H9 (cell line): ENCODE measurements around the gene SLAMF7. TPM values are rescaled to one million over a fixed set of nuclear protein-coding genes. Genes with fewer than 3 reads are reported as not detected.

Experiments
- DNase-seq: peaks from one replicate; pipeline ENCODE4 v3.0.0-alpha.2; 2017
- H2AFZ ChIP-seq: one replicate; pipeline ENCODE4 v1.6.1; 2013; ENCODE audit warnings: mild to moderate bottlenecking, low read length, control low read depth, moderate library complexity
- H2AK5ac ChIP-seq: 2 replicates; pipeline ENCODE4 v1.6.1; 2013; ENCODE audit warnings: low read length, control low read depth, mixed read lengths; ENCODE audit not compliant: insufficient read length
- H2BK120ac ChIP-seq: one replicate; pipeline ENCODE4 v1.6.1; 2013; ENCODE audit warnings: low read depth, mild to moderate bottlenecking, low read length, control low read depth, inconsistent platforms; ENCODE audit not compliant: poor library complexity, severe bottlenecking
- H2BK12ac ChIP-seq: 2 replicates; pipeline ENCODE4 v1.6.1; 2013; ENCODE audit warnings: low read length, control low read depth, mixed read lengths, low read depth; ENCODE audit not compliant: insufficient read length
- H2BK15ac ChIP-seq: 2 replicates; pipeline ENCODE4 v1.6.1; 2013; ENCODE audit warnings: low read depth, low read length, control low read depth
- H2BK20ac ChIP-seq: one replicate; pipeline ENCODE4 v1.6.1; 2013; ENCODE audit warnings: low read depth, mild to moderate bottlenecking, low read length, control low read depth, inconsistent platforms; ENCODE audit not compliant: poor library complexity, severe bottlenecking
- H2BK5ac ChIP-seq: 2 replicates; pipeline ENCODE4 v1.6.1; 2013; ENCODE audit warnings: low read length, control low read depth, mixed read lengths; ENCODE audit not compliant: insufficient read length
- H3K14ac ChIP-seq: 2 replicates; pipeline ENCODE4 v1.6.1; 2013; ENCODE audit warnings: low read length, control low read depth; ENCODE audit not compliant: insufficient read depth
- H3K18ac ChIP-seq: 2 replicates; pipeline ENCODE4 v1.6.1; 2013; ENCODE audit warnings: low read depth, mild to moderate bottlenecking, mixed read lengths, low read length, control low read depth; ENCODE audit not compliant: insufficient read length
- H3K23ac ChIP-seq: 2 replicates; pipeline ENCODE4 v1.6.1; 2013; ENCODE audit warnings: low read length, control low read depth, mixed read lengths, low read depth; ENCODE audit not compliant: insufficient read length
- H3K23me2 ChIP-seq: 2 replicates; pipeline ENCODE4 v1.6.1; 2013; ENCODE audit warnings: low read depth, mild to moderate bottlenecking, mixed read lengths, low read length, control low read depth; ENCODE audit not compliant: insufficient read length, poor library complexity, severe bottlenecking
- H3K27ac ChIP-seq: 2 replicates; pipeline ENCODE4 v1.5.1; 2013; ENCODE audit warnings: low read length, control low read depth, mixed read lengths, low read depth; ENCODE audit not compliant: insufficient read length
- H3K27me3 ChIP-seq: 2 replicates; pipeline ENCODE4 v1.6.1; 2013; ENCODE audit warnings: low read length, control low read depth, inconsistent platforms; ENCODE audit not compliant: insufficient read depth
- H3K4ac ChIP-seq: 2 replicates; pipeline ENCODE4 v1.6.1; 2013; ENCODE audit warnings: low read depth, mild to moderate bottlenecking, control low read depth, inconsistent platforms, low read length, moderate library complexity
- H3K4me1 ChIP-seq: 2 replicates; pipeline ENCODE4 v1.6.1; 2013; ENCODE audit warnings: low read length, control low read depth, inconsistent platforms; ENCODE audit not compliant: insufficient read depth
- H3K4me2 ChIP-seq: 2 replicates; pipeline ENCODE4 v1.6.1; 2013; ENCODE audit warnings: low read length, control low read depth, mixed read lengths; ENCODE audit not compliant: insufficient read length, insufficient read depth
- H3K56ac ChIP-seq: 2 replicates; pipeline ENCODE4 v1.6.1; 2013; ENCODE audit warnings: low read depth, mild to moderate bottlenecking, mixed read lengths, low read length, control low read depth; ENCODE audit not compliant: insufficient read length
- H3K79me1 ChIP-seq: 2 replicates; pipeline ENCODE4 v1.6.1; 2013; ENCODE audit warnings: low read depth, mild to moderate bottlenecking, moderate library complexity, low read length, control low read depth, inconsistent platforms; ENCODE audit not compliant: insufficient read depth, poor library complexity, severe bottlenecking
- H3K79me2 ChIP-seq: 2 replicates; pipeline ENCODE4 v1.6.1; 2013; ENCODE audit warnings: low read length, control low read depth, inconsistent platforms; ENCODE audit not compliant: insufficient read depth
- H3K9ac ChIP-seq: 2 replicates; pipeline ENCODE4 v1.6.1; 2013; ENCODE audit warnings: low read length, control low read depth, mixed read lengths; ENCODE audit not compliant: insufficient read length; ENCODE audit errors: extremely low read depth
- H3K9me3 ChIP-seq: one replicate; pipeline ENCODE4 v1.6.1; 2013; ENCODE audit warnings: low read depth, low read length, inconsistent platforms; ENCODE audit not compliant: control insufficient read depth
- H3T11ph ChIP-seq: one replicate; pipeline ENCODE4 v1.6.1; 2013; ENCODE audit warnings: mild to moderate bottlenecking, low read length, control low read depth, inconsistent platforms
- H4K20me1 ChIP-seq: one replicate; pipeline ENCODE4 v1.6.1; 2013; ENCODE audit not compliant: control insufficient read depth, insufficient read length, insufficient read depth
- H4K5ac ChIP-seq: 2 replicates; pipeline ENCODE4 v1.6.1; 2013; ENCODE audit warnings: low read depth, mild to moderate bottlenecking, mixed read lengths, low read length, control low read depth; ENCODE audit not compliant: insufficient read length
- H4K8ac ChIP-seq: replicated peaks from 2 replicates; pipeline ENCODE4 v1.6.1; 2013; ENCODE audit warnings: low read length, control low read depth, mixed read lengths, low read depth; ENCODE audit not compliant: insufficient read length
- H4K91ac ChIP-seq: 2 replicates; pipeline ENCODE4 v1.6.1; 2013; ENCODE audit warnings: low read depth, mild to moderate bottlenecking, moderate library complexity, mixed read lengths, low read length, control low read depth; ENCODE audit not compliant: insufficient read length
- H3K27ac Mint-ChIP-seq, 3 experiments: 2 replicates in 2 of 3; 3 replicates in 1 of 3; pipeline ENCODE4 v1.8.0; 2020 to 2021; ENCODE audit warnings: mixed read lengths in 3 of 3, mild to moderate bottlenecking in 1 of 3, moderate library complexity in 1 of 3
- H3K27me3 Mint-ChIP-seq: 2 replicates; pipeline ENCODE4 v1.8.0; 2021; ENCODE audit warnings: low read depth, mild to moderate bottlenecking, moderate library complexity, mixed read lengths
- H3K36me3 Mint-ChIP-seq, 3 experiments: 2 replicates in 2 of 3; 3 replicates in 1 of 3; pipeline ENCODE4 v1.8.0; 2020 to 2021; ENCODE audit warnings: low read depth in 3 of 3, mixed read lengths in 3 of 3; ENCODE audit not compliant: insufficient read depth in 1 of 3
- H3K4me1 Mint-ChIP-seq, 2 experiments: 2 replicates each; pipeline ENCODE4 v1.8.0; 2020; ENCODE audit warnings: mixed read lengths in 2 of 2
- H3K4me3 Mint-ChIP-seq, 2 experiments: 2 replicates in 1 of 2; 3 replicates in 1 of 2; pipeline ENCODE4 v1.8.0; 2020 to 2021; ENCODE audit warnings: mild to moderate bottlenecking in 2 of 2, mixed read lengths in 2 of 2, moderate library complexity in 1 of 2
- H3K9me3 Mint-ChIP-seq, 2 experiments: 2 replicates in 1 of 2; 3 replicates in 1 of 2; pipeline ENCODE4 v1.8.0; 2020; ENCODE audit warnings: mild to moderate bottlenecking in 2 of 2, mixed read lengths in 2 of 2, moderate library complexity in 1 of 2
- WGBS: extraction: QIAGEN DNeasy Blood & Tissue Kit; methylation state at CpG from one replicate; pipeline ENCODE4 v1.1.7; 2013; ENCODE audit warnings: missing lambda C conversion rate, low lambda C conversion rate, mixed read lengths; ENCODE audit not compliant: insufficient read length; ENCODE audit errors: extremely low coverage; 5-methylcytosine and 5-hydroxymethylcytosine counted together
- total RNA-seq: library from RNA; stranded (reverse); gene quantifications from 2 replicates; pipeline ENCODE4 v1.2.1, GENCODE V29; 2021
- TF ChIP-seq, protein P1 (sequence below): fragments of 200-600 bp; sonication (generic); conservative IDR thresholded peaks from 3 replicates; pipeline ENCODE4 v1.8.0; 2021; ENCODE audit warnings: antibody characterized with exemption, mild to moderate bottlenecking

Gene SLAMF7
- total RNA-seq, 1 experiment from 2014 or later: not detected

DNA sequence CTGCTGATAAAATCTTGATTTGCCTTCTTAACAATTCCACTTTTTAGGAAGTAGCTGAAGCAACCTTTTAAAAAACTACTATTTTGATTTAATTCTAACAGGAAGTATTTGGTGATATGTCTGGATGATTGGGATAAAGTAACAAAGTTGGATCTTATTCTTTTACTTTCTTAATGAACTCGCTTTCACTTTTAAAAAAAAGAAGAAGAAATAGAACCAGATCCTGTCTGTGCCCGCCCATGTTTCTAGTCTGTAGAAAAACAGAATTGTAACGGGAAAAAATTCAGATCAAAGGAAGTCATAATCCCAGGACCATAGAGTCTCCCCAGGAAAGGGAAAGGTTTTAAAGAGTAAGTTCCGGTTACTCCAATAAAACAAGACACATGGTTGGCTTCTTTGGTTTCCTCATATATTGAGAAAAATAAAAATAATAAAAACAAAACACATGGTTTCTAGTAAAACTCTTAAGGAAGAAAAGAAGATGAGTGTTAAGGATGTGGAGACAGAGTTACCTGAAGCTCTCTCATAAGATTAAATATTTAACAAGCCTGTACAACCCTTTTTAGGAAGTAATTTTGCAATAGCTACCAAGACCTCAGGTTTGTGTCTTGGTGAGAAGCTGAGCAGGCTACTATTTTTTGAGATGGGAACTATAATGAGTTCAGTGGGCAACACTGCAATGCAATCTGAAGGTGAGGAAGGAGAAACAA is 32.4 kb upstream of the SLAMF7 start:
- H2BK5ac ChIP-seq: no peak overlapping the region
- Mint-ChIP-seq H3K4me1 (peaks cover 17 to 20% of the 10 kb centered on the region in 2 experiments), H3K9me3 (no peaks in the 10 kb centered on the region), H3K27me3 (peaks cover 1% of the 10 kb centered on the region; the same call in 1 of the 2 replicates), H3K36me3 (no peaks in the 10 kb centered on the region), H3K27ac (no peak overlapping the region), H3K4me3 (no peak overlapping the region)
- no CpG with 5 or more reads among the region's 4 CpGs for WGBS
- H2BK120ac ChIP-seq: no peak overlapping the region
- H4K91ac ChIP-seq: no peak overlapping the region
- H4K8ac ChIP-seq: no peak overlapping the region
- H3K9ac ChIP-seq: no peak overlapping the region
- H3K14ac ChIP-seq: no peak overlapping the region
- no peak overlapping the region for H3T11ph ChIP-seq
- H3K4ac ChIP-seq: no peak overlapping the region
- DNase-seq: no peak
- H3K23me2 ChIP-seq: no peaks in the 10 kb centered on the region
- no peaks in the 10 kb centered on the region for H4K20me1 ChIP-seq
- H2BK12ac ChIP-seq: no peak overlapping the region
- no peak overlapping the region for H2AFZ ChIP-seq
- no peaks in the 10 kb centered on the region for H3K27me3 ChIP-seq
- no peaks in the 10 kb centered on the region; the same call in 1 of the 2 replicates for H3K4me1 ChIP-seq
- H3K79me2 ChIP-seq: no peaks in the 10 kb centered on the region
- H4K5ac ChIP-seq: no peak overlapping the region
- H3K4me2 ChIP-seq: no peak overlapping the region
- no peak overlapping the region for H3K18ac ChIP-seq
- no peaks in the 10 kb centered on the region for H3K79me1 ChIP-seq
- no peak overlapping the region for H3K56ac ChIP-seq
- no peak overlapping the region for H2BK15ac ChIP-seq
- H3K23ac ChIP-seq: no peak overlapping the region
- H3K9me3 ChIP-seq: no peaks in the 10 kb centered on the region
- TF ChIP-seq, protein P1, sequence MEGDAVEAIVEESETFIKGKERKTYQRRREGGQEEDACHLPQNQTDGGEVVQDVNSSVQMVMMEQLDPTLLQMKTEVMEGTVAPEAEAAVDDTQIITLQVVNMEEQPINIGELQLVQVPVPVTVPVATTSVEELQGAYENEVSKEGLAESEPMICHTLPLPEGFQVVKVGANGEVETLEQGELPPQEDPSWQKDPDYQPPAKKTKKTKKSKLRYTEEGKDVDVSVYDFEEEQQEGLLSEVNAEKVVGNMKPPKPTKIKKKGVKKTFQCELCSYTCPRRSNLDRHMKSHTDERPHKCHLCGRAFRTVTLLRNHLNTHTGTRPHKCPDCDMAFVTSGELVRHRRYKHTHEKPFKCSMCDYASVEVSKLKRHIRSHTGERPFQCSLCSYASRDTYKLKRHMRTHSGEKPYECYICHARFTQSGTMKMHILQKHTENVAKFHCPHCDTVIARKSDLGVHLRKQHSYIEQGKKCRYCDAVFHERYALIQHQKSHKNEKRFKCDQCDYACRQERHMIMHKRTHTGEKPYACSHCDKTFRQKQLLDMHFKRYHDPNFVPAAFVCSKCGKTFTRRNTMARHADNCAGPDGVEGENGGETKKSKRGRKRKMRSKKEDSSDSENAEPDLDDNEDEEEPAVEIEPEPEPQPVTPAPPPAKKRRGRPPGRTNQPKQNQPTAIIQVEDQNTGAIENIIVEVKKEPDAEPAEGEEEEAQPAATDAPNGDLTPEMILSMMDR: no peak
- H2AK5ac ChIP-seq: no peak overlapping the region
- H2BK20ac ChIP-seq: no peak overlapping the region
- no peak overlapping the region for H3K27ac ChIP-seq
